HG03460 (cell line): ENCODE results near the gene KIRREL1.

Experiments
- ATAC-seq: cut with Tn5 transposase; IDR thresholded peaks from one replicate; pipeline ENCODE4 v1.9.1; 2021; ENCODE audit not compliant: unreplicated experiment

The KIRREL1 gene

DNA sequence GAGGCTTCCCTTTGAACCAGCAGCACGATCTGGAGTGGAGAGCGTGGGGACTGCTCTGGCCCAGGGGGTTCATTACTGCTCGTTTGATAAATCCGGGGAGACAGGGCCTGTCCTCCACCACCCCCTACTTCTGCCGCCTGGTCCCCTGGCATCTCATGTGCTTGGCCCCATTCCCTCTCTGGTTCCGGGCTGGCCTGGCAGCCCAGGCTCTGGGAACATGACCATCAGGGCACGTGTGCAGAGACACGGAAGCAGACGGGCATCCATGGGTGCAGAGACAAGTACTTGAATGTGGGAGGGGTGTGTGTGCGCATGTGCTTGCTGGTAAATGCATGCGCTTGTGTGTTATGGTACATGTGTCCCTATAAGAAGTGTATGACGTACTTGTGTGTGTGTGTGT, 75.5 kb downstream of the KIRREL1 start:
- no peak for ATAC-seq

GRCh38 chr1:158071138-158071537, 77.7 kb downstream of the KIRREL1 start:
- no peak for ATAC-seq

GRCh38 chr1:158075078-158075477, 81.6 kb downstream of the KIRREL1 start:
- ATAC-seq: no peak

GRCh38 chr1:158076441-158076840, 83.0 kb downstream of the KIRREL1 start:
- no peak for ATAC-seq

- ATAC-seq: no peak
Observed at GRCh38 chr1:158077411-158078256, 84.2 kb downstream of the KIRREL1 start.

- no peak for ATAC-seq
Observed at GRCh38 chr1:158078569-158079080, 85.2 kb downstream of the KIRREL1 start.

DNA sequence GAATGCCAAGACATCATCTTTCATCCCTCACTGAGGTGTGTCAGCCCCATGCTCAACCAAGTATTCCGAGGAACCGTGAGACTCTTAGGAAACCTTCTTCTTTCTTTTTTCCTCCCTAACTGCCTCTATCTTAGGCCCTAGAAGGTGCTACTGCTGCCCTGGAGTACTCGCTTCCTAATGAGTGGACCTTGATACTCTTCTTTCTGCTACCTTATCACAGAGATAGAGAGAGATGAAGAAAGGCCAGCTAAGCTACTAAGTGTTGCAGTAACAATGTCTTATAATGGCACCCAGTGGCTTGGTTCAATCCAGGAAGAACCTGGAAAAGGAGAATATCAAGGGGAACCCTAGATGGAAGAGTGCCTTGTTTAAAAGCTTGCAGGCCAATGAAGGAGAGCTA, 86.6 kb downstream of the KIRREL1 start:
- no peak for ATAC-seq

DNA sequence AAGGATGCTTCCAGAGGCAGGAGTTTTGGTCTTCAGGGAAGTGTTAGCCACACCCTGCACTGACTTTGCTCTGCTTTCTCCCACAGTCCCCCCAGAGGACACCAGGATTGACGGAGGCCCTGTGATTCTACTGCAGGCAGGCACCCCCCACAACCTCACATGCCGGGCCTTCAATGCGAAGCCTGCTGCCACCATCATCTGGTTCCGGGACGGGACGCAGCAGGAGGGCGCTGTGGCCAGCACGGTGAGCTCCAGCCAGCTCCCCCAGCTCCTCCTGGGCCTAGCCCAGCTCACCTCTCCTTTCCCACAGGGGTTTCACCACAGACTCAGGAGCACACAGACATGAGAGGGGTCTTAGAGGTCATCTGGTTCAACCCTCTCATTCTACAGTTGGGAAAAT, 90.9 kb downstream of the KIRREL1 start:
- ATAC-seq: no peak

DNA sequence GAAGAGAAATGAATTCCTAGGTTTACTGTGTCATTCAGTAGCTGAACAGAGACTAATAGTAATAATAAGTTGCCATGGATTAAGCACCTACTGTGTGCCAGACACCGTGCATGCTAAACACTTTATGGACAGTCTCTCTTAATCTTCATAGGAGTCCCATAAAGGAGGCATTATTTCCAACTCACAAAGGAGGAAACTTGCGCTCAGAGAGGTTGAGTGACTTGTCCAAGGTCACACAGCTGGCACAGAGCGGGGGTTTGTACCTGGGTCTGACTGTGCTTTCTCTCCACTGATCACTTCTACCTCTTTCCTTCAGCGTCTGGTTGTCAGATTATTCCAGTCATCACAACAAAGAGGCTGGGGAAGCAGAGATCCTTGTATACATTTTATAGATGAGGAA, 91.3 kb downstream of the KIRREL1 start:
- no peak for ATAC-seq

DNA sequence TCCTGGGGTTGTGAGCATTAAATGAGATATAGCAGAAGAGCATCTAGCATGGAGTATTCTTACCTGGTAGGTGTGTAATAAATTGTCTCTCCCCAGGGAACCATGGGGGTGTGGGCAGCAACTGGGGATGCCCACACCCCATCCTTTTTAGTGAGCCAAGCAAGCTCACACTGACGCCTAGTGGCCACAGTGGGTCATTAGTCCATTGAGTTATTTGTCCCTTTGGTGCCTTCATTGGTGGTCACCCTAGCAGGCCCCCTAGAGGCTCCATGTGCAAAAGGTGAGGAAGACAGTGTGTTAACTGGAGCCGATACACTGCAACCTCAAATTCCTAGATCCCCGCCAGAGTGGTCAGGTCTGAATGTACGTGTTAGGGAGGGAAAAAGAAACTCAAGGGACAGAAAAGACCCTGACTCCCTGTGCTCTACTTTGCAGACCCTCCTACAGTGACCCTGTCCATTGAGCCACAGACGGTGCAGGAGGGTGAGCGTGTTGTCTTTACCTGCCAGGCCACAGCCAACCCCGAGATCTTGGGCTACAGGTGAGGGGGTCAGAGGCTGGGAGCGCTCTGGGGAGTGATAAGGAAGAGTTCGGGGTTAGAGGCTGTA, 94.0 kb downstream of the KIRREL1 start:
- no peak for ATAC-seq

DNA sequence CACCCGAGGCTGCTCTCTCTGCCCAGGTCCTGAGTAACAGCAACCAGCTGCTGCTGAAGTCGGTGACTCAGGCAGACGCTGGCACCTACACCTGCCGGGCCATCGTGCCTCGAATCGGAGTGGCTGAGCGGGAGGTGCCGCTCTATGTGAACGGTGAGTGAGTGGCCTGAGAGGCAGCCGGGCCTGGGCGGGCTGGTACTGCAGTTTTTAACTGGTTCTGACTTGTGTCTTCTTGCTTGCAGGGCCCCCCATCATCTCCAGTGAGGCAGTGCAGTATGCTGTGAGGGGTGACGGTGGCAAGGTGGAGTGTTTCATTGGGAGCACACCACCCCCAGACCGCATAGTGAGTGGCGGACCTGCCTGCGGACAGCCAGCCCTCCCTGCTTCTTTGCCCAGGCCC, 96.0 kb downstream of the KIRREL1 start:
- no peak for ATAC-seq

DNA sequence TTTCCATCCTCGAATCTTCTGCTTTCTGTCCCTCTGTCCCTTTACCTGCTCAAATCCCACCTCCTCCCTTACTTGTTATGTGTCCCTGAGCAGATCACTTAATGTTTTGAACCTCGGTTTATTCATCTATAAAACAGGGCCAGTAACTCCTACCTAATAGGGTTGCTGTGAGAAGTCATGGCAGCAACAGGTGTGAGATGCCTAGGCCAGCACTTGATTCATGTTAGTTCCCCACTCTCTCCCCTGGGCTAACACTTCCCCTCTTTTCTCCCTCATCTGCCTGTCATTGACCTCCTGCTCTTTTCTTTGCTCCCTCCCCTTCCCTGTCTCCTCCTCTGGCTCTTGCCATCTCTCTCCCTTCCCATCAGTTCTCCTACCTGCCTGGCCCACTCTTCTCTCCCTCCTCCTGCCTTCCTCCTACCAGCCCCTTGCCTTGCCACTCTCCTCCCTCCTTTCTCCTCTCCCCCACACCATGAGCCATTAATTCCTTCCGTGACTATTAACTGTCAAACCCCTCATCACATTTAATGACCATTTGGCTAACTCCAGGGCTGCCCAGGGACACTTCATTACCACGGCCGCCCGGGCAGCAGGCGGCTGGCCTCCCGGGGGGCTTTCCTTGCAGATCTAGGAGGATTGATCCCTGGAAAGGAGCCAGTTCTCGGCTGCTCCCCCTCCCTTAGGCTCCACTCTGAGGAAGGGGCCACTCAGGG, 96.6 kb downstream of the KIRREL1 start:
- no peak for ATAC-seq

- ATAC-seq: no peak
Observed at GRCh38 chr1:158093376-158093775, 99.9 kb downstream of the KIRREL1 start.

GRCh38 chr1:158094571-158094970, 101.1 kb downstream of the KIRREL1 start:
- ATAC-seq: no peak

GRCh38 chr1:158095737-158096335, 102.4 kb downstream of the KIRREL1 start:
- no peak for ATAC-seq

DNA sequence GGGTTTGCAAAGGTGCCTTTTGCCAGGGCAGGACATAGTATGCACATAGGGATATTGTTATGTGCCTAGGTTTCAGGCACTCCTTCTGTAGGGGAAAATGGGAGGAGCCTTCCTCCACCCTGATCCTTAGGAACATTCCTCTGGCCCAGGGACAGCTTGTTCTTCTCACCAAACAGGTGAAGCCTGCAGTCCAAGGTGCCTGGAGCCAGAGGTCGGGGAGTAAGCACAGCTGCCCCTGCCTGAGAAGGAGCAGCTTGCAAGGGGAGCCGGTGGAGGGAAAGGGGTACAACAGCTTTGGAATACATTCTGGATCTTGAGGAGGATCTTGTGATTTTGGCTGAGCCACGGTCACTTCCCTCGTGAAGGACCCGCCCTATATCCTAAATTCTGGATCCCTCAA, 104.8 kb downstream of the KIRREL1 start:
- no peak for ATAC-seq

DNA sequence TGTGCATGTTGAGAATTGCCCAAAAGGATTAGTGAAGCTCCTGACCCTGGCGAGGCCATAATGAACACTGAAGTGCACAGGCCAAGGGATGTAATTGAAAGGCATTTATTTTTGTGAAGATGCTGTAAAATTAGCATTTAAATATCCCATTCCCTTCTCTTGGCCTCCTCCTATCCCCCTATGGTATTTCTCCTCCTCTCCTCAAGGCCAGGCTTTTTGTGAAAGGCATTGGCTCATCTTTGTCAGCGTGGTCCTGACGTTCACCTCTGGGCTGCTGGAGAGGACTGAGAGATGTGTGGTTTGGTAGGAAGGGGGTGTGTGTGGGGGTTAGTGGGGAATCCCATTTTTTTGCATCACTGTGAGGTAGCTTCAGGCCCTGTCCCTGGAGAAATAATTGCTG, 105.7 kb downstream of the KIRREL1 start:
- ATAC-seq: no peak

DNA sequence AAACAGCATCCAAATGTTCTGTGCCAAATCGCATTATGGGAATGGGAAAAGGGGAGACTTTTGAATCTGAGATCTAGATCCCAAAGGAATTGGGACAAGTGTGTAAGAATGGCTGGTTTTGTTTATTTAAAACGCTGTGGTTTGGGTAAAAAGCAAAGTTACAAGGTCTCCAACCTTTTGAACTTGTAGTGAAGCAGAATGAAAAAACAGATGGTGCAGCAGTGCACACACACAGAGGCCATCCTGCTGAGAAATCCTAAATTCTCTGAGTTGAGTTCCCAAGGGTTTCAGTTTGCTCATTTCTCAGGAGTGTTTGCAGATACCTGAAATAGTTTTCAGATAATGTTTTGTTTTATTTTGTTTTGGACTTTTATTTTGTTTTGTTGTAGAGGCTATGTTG, 107.1 kb downstream of the KIRREL1 start:
- ATAC-seq: no peak

- ATAC-seq: no peak
Observed at GRCh38 chr1:158101455-158101854, 108.0 kb downstream of the KIRREL1 start.

DNA sequence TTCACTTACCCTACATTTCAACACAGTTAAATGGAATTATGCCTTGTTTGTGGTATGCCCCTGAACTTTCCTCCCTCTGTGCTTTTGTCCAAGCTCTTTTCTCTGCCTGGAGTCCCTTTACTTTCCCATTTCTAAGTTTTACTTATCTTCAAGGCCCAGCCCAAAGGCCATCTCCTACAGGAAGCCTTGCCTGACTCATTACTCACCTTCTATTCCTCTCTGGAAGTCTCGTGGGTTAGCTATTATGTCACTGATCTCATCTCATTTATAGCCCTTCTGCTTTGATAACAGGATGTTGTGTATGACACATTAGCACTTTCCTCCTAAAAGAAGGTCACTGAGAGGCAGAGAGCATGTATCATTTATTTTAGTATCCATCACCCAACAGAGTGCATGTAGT, 108.5 kb downstream of the KIRREL1 start:
- ATAC-seq: no peak

GRCh38 chr1:158102881-158103674, 109.6 kb downstream of the KIRREL1 start:
- ATAC-seq: no peak
